Neutrophil (primary cell): ENCODE results near the gene CLTA.

Experiments
- H3K27ac ChIP-seq: fragments of 200-600 bp; sonication (generic); 2 replicates; pipeline ENCODE4 v1.5.1; 2016; ENCODE audit warnings: mild to moderate bottlenecking, moderate library complexity
- H3K27me3 ChIP-seq: fragments of 200-600 bp; sonication (generic); 2 replicates; pipeline ENCODE4 v1.6.0; 2016; ENCODE audit warnings: mild to moderate bottlenecking
- H3K36me3 ChIP-seq: fragments of 200-600 bp; sonication (generic); 2 replicates; pipeline ENCODE4 v1.5.1; 2017
- H3K4me1 ChIP-seq, 2 experiments: fragments of 200-600 bp in 1 of 2; sonication (generic) in 1 of 2; 1 replicate in 1 of 2; 2 replicates in 1 of 2; pipeline versions ENCODE4 v1.5.1 to v1.6.1; 2013 to 2016; ENCODE audit warnings: low read depth in 1 of 2, low read length in 1 of 2, mild to moderate bottlenecking in 1 of 2, moderate library complexity in 1 of 2; ENCODE audit not compliant: control insufficient read depth in 1 of 2, insufficient read depth in 1 of 2
- H3K4me3 ChIP-seq, 2 experiments: fragments of 200-600 bp in 1 of 2; sonication (generic) in 1 of 2; 1 replicate in 1 of 2; 2 replicates in 1 of 2; pipeline ENCODE4 v1.5.1; 2013 to 2016; ENCODE audit warnings: low read depth in 1 of 2, low read length in 1 of 2, mild to moderate bottlenecking in 1 of 2, moderate library complexity in 1 of 2
- H3K9me3 ChIP-seq: fragments of 200-600 bp; sonication (generic); 2 replicates; pipeline ENCODE4 v1.5.1; 2016
- CTCF ChIP-seq: fragments of 200-600 bp; sonication (generic); IDR thresholded peaks from 2 replicates; pipeline ENCODE4 v1.5.1; 2016; ENCODE audit warnings: antibody characterized with exemption

The CLTA gene

GRCh38 chr9:36208521-36209253, 18.0 kb downstream of the CLTA start:
- H3K36me3 ChIP-seq, result peaks cover 98% of the 10 kb centered on the region
- H3K9me3 ChIP-seq, result no peaks in the 10 kb centered on the region
- no peak overlapping the region for H3K4me3 ChIP-seq
- TF ChIP-seq CTCF, result no peak
- H3K27me3 ChIP-seq, result no peaks in the 10 kb centered on the region
- H3K4me1 ChIP-seq, result no peaks in the 10 kb centered on the region
- H3K27ac ChIP-seq, result no peak overlapping the region

- TF ChIP-seq CTCF, result no peak
- Histone ChIP-seq H3K9me3 (no peaks in the 10 kb centered on the region), H3K36me3 (peaks cover 98% of the 10 kb centered on the region), H3K27me3 (no peaks in the 10 kb centered on the region), H3K4me3 (no peak overlapping the region), H3K27ac (no peak overlapping the region), H3K4me1 (no peaks in the 10 kb centered on the region)
These were observed 20.0 kb downstream of the CLTA start for GRCh38 chr9:36210722-36211121.

GRCh38 chr9:36211510-36211909, 20.8 kb downstream of the CLTA start:
- Histone ChIP-seq H3K27me3 (no peaks in the 10 kb centered on the region), H3K4me3 (no peak overlapping the region), H3K9me3 (no peaks in the 10 kb centered on the region), H3K4me1 (no peaks in the 10 kb centered on the region), H3K27ac (peak overlapping the region; percentile 14), H3K36me3 (peaks cover 94% of the 10 kb centered on the region)
- no peak for TF ChIP-seq CTCF

GRCh38 chr9:36213387-36213786, 22.7 kb downstream of the CLTA start:
- H3K36me3 ChIP-seq, result peaks cover 94% of the 10 kb centered on the region
- no peaks in the 10 kb centered on the region for H3K9me3 ChIP-seq
- no peak overlapping the region for H3K4me3 ChIP-seq
- no peaks in the 10 kb centered on the region for H3K27me3 ChIP-seq
- no peaks in the 10 kb centered on the region for H3K4me1 ChIP-seq
- no peak for TF ChIP-seq CTCF
- H3K27ac ChIP-seq, result no peak overlapping the region

GRCh38 chr9:36213989-36214388, 23.3 kb downstream of the CLTA start:
- no peak overlapping the region for H3K4me3 ChIP-seq
- no peaks in the 10 kb centered on the region for H3K4me1 ChIP-seq
- no peak overlapping the region for H3K27ac ChIP-seq
- no peaks in the 10 kb centered on the region for H3K9me3 ChIP-seq
- TF ChIP-seq CTCF, result no peak
- H3K27me3 ChIP-seq, result no peaks in the 10 kb centered on the region
- H3K36me3 ChIP-seq, result peaks cover 94% of the 10 kb centered on the region
